IMR-90 (cell line): Measurements from ENCODE around the gene EFCAB8. TPM values are rescaled to one million over a fixed set of nuclear protein-coding genes. Genes with fewer than 3 reads are reported as not detected.

ENCODE experiments used
- ATAC-seq: fragments of 200-7000 bp; cut with Tn5 transposase; 2 replicates; pipeline ENCODE4 v1.9.1; 2020; ENCODE audit warnings: low read depth, mild to moderate bottlenecking, moderate library complexity
- BruUV-seq: library from RNA; stranded (reverse); fragments of 400-500 nt; replicated peaks from 2 replicates; lab custom pipeline; 2021; lab: Mats Ljungman, UMichigan
- CTCF ChIA-PET: fragments of 300-600 bp; formaldehyde crosslinking; extraction: SDS; loops from one replicate; lab custom pipeline; 2021; ENCODE audit warnings: antibody characterized with exemption; lab: Yijun Ruan, JAX
- POLR2A ChIA-PET: fragments of 300-600 bp; sonication (Branson Sonifier 250); formaldehyde crosslinking; loops from one replicate; lab custom pipeline; 2022; ENCODE audit warnings: antibody characterized with exemption; ENCODE audit not compliant: unreplicated experiment; lab: Charles Lee
- DNase-seq: peaks from one replicate; pipeline ENCODE4 v3.0.0; 2013
- H2AFZ ChIP-seq: replicated peaks from 2 replicates; pipeline ENCODE3; 2013; ENCODE audit warnings: low read length, mild to moderate bottlenecking; ENCODE audit not compliant: poor library complexity
- H2AK5ac ChIP-seq: 2 replicates; pipeline ENCODE4 v1.6.1; 2013; ENCODE audit warnings: low read depth, low read length, inconsistent platforms
- H2AK9ac ChIP-seq: replicated peaks from 2 replicates; pipeline ENCODE3; 2013; ENCODE audit warnings: mild to moderate bottlenecking, low read depth, low read length, moderate library complexity; ENCODE audit not compliant: poor library complexity
- H2BK120ac ChIP-seq: 2 replicates; pipeline ENCODE4 v1.6.1; 2013; ENCODE audit warnings: low read depth, low read length, inconsistent platforms
- H2BK15ac ChIP-seq: 3 replicates; pipeline ENCODE4 v1.6.1; 2013; ENCODE audit warnings: low read depth, low read length, inconsistent platforms
- H2BK20ac ChIP-seq: 2 replicates; pipeline ENCODE4 v1.6.1; 2013; ENCODE audit warnings: low read depth, mild to moderate bottlenecking, inconsistent platforms, low read length, moderate library complexity
- H2BK5ac ChIP-seq: 2 replicates; pipeline ENCODE4 v1.6.1; 2013; ENCODE audit warnings: mild to moderate bottlenecking, low read depth, low read length, inconsistent platforms; ENCODE audit not compliant: poor library complexity, severe bottlenecking
- H3K14ac ChIP-seq: replicated peaks from 2 replicates; pipeline ENCODE4 v1.6.1; 2013; ENCODE audit warnings: low read depth, low read length, inconsistent platforms
- H3K18ac ChIP-seq: 2 replicates; pipeline ENCODE4 v1.6.1; 2013; ENCODE audit warnings: low read depth, low read length, control low read depth
- H3K23ac ChIP-seq: 2 replicates; pipeline ENCODE4 v1.6.1; 2013; ENCODE audit warnings: low read depth, low read length, inconsistent platforms
- H3K27ac ChIP-seq: 2 replicates; pipeline ENCODE4 v1.5.1; 2013; ENCODE audit warnings: mild to moderate bottlenecking, control low read depth, low read length; ENCODE audit not compliant: insufficient read depth
- H3K27me3 ChIP-seq: 2 replicates; pipeline ENCODE4 v1.6.1; 2013; ENCODE audit warnings: low read length; ENCODE audit not compliant: control insufficient read depth, insufficient read depth
- H3K36me3 ChIP-seq: 2 replicates; pipeline ENCODE4 v1.6.1; 2013; ENCODE audit warnings: low read length, mixed read lengths; ENCODE audit not compliant: control insufficient read depth, insufficient read depth
- H3K4ac ChIP-seq: 2 replicates; pipeline ENCODE4 v1.6.1; 2013; ENCODE audit warnings: low read depth, low read length, inconsistent platforms
- H3K4me1 ChIP-seq: 2 replicates; pipeline ENCODE4 v1.6.1; 2013; ENCODE audit warnings: low read length, mixed read lengths; ENCODE audit not compliant: control insufficient read depth, insufficient read depth
- H3K4me2 ChIP-seq: 2 replicates; pipeline ENCODE4 v1.6.1; 2013; ENCODE audit warnings: low read depth, mild to moderate bottlenecking, control low read depth, low read length, moderate library complexity
- H3K4me3 ChIP-seq: 2 replicates; pipeline ENCODE4 v1.5.1; 2013; ENCODE audit warnings: low read depth, mild to moderate bottlenecking, control low read depth, low read length, moderate library complexity; ENCODE audit not compliant: insufficient read depth
- H3K56ac ChIP-seq: 2 replicates; pipeline ENCODE4 v1.6.1; 2013; ENCODE audit warnings: low read length, inconsistent platforms; ENCODE audit not compliant: insufficient read depth; ENCODE audit errors: extremely low read depth
- H3K79me1 ChIP-seq, 2 experiments: 2 replicates each; pipeline ENCODE4 v1.6.1; 2013; ENCODE audit warnings: low read length in 2 of 2, inconsistent platforms in 1 of 2, low read depth in 1 of 2
- H3K9ac ChIP-seq: 2 replicates; pipeline ENCODE4 v1.6.1; 2013; ENCODE audit warnings: low read depth, low read length, control low read depth
- H3K9me1 ChIP-seq: 2 replicates; pipeline ENCODE4 v1.6.1; 2013; ENCODE audit warnings: low read length, inconsistent platforms; ENCODE audit not compliant: insufficient read depth
- H3K9me3 ChIP-seq: 2 replicates; pipeline ENCODE4 v1.6.1; 2013; ENCODE audit warnings: low read length; ENCODE audit not compliant: control insufficient read depth, insufficient read depth
- H4K20me1 ChIP-seq: 2 replicates; pipeline ENCODE4 v1.6.1; 2013; ENCODE audit warnings: low read length, inconsistent platforms; ENCODE audit not compliant: insufficient read depth
- H4K5ac ChIP-seq: 2 replicates; pipeline ENCODE4 v1.6.1; 2013; ENCODE audit warnings: mild to moderate bottlenecking, low read depth, low read length, control low read depth
- H4K8ac ChIP-seq, 2 experiments: 2 replicates each; pipeline ENCODE4 v1.6.1; 2013; ENCODE audit warnings: low read depth in 2 of 2, low read length in 2 of 2, control low read depth in 1 of 2, inconsistent platforms in 1 of 2
- H4K91ac ChIP-seq: 2 replicates; pipeline ENCODE4 v1.6.1; 2013; ENCODE audit warnings: low read depth, low read length, inconsistent platforms; ENCODE audit not compliant: insufficient read depth
- BHLHE40 ChIP-seq: fragments of 150-350 bp; IDR thresholded peaks from 2 replicates; pipeline ENCODE4 v1.6.1; 2016; ENCODE audit warnings: mild to moderate bottlenecking, low read depth, low read length
- CHD1 ChIP-seq: IDR thresholded peaks from 2 replicates; pipeline ENCODE4 v1.6.1; 2012; ENCODE audit warnings: low read depth, low read length, improper control_type of control experiment
- CTCF ChIP-seq: conservative IDR thresholded peaks from 2 replicates; pipeline ENCODE4 v1.5.1; 2012; ENCODE audit warnings: mild to moderate bottlenecking, low read depth, low read length, improper control_type of control experiment
- ELK1 ChIP-seq: fragments of 150-350 bp; IDR thresholded peaks from 2 replicates; pipeline ENCODE4 v1.6.1; 2016; ENCODE audit warnings: low read depth, mild to moderate bottlenecking, low read length, moderate library complexity, borderline replicate concordance
- MAFK ChIP-seq: IDR thresholded peaks from 2 replicates; pipeline ENCODE4 v1.6.1; 2012; ENCODE audit warnings: low read depth, low read length, improper control_type of control experiment
- NFE2L2 ChIP-seq: fragments of 150-350 bp; IDR thresholded peaks from 2 replicates; pipeline ENCODE4 v1.6.1; 2016; ENCODE audit warnings: low read depth, mild to moderate bottlenecking, low read length
- POLR2A ChIP-seq: IDR thresholded peaks from 2 replicates; pipeline ENCODE4 v1.6.1; 2012; ENCODE audit warnings: mild to moderate bottlenecking, low read depth, low read length
- RAD21 ChIP-seq: IDR thresholded peaks from 2 replicates; pipeline ENCODE4 v1.6.1; 2012; ENCODE audit warnings: low read length, improper control_type of control experiment
- RCOR1 ChIP-seq: IDR thresholded peaks from 2 replicates; pipeline ENCODE4 v1.6.1; 2012; ENCODE audit warnings: mild to moderate bottlenecking, low read length, improper control_type of control experiment; ENCODE audit not compliant: insufficient replicate concordance
- RFX5 ChIP-seq: IDR thresholded peaks from 2 replicates; pipeline ENCODE4 v1.8.0; 2012; ENCODE audit warnings: low read depth, mild to moderate bottlenecking, low read length, moderate library complexity
- SMC3 ChIP-seq: fragments of 150-350 bp; IDR thresholded peaks from 2 replicates; pipeline ENCODE4 v1.6.1; 2016; ENCODE audit warnings: low read depth, mild to moderate bottlenecking, antibody characterized with exemption, low read length, moderate library complexity
- WGBS, 2 experiments: methylation state at CpG; one replicate each; pipeline versions ENCODE4 v1.1.5 to v1.1.7; 2013; ENCODE audit warnings: missing lambda C conversion rate in 2 of 2; ENCODE audit not compliant: insufficient read length in 1 of 2; ENCODE audit errors: extremely low coverage in 2 of 2; 5-methylcytosine and 5-hydroxymethylcytosine counted together
- dilution Hi-C: fragments of 300-500 bp; cut with HindIII; formaldehyde crosslinking; loops from one replicate; pipeline ENCODE4 v1.14.3; 2018; ENCODE audit warnings: low sequenced_read_pairs; ENCODE audit not compliant: unreplicated experiment
- in situ Hi-C: fragments of 300-500 bp; cut with MboI; formaldehyde crosslinking; loops from 3 replicates; pipeline ENCODE4 v1.14.3; 2019; ENCODE audit warnings: low sequenced_read_pairs, inconsistent platforms, mixed read lengths
- intact Hi-C: fragments of 100-400 bp; cut with micrococcal nuclease; formaldehyde crosslinking; loops from 2 replicates; pipeline ENCODE4 v1.10.0; 2022
- polyA plus RNA-seq, 3 experiments: library from polyadenylated mRNA; depleted of rRNA; stranded (reverse); fragments of >200 nt; gene quantifications; 2 replicates each; pipeline ENCODE4 v1.2.3, GENCODE V29; 2012; ENCODE audit warnings: low replicate concordance in 1 of 3
- total RNA-seq: library from RNA; depleted of rRNA; stranded (reverse); fragments of >200 nt; gene quantifications from 2 replicates; pipeline ENCODE4 v1.2.3, GENCODE V29; 2012

EFCAB8 gene
- total and polyA plus RNA-seq, 2 of the 4 experiments (the other 2 are of a cell fraction): not detected

GRCh38 chr20:32957459-32957858 lies 98.7 kb downstream of the EFCAB8 start:
- ATAC-seq (no peak), DNase-seq (no peak)
- POLR2A ChIA-PET: no interaction called here
- H3K4me3 ChIP-seq: no peak overlapping the region
- no peak overlapping the region for H2AFZ ChIP-seq
- no peaks in the 10 kb centered on the region for H4K20me1 ChIP-seq
- in situ Hi-C loops: no loop called here
- H3K9ac ChIP-seq: no peak overlapping the region
- BruUV-seq: no TSS peak
- no peak overlapping the region for H3K4ac ChIP-seq
- TF ChIP-seq RCOR1 (no peak), RFX5 (no peak), CHD1 (no peak), CTCF (no peak), BHLHE40 (no peak), SMC3 (no peak), RAD21 (no peak), POLR2A (no peak), NFE2L2 (no peak), ELK1 (no peak), MAFK (no peak)
- no peak overlapping the region for H2BK20ac ChIP-seq
- no peaks in the 10 kb centered on the region; the same call in 1 of the 2 replicates for H3K27me3 ChIP-seq
- no peak overlapping the region for H2AK5ac ChIP-seq
- no peak overlapping the region for H4K5ac ChIP-seq
- no peak overlapping the region for H4K8ac ChIP-seq
- H3K23ac ChIP-seq: no peak overlapping the region
- WGBS, 2 experiments: 33% methylated on average over 4 of the region's 5 CpGs; no CpG with 5 or more reads in 1 of the 2 experiments
- intact Hi-C loops: no loop called here
- H3K4me1 ChIP-seq: no peaks in the 10 kb centered on the region
- H3K36me3 ChIP-seq: no peaks in the 10 kb centered on the region
- CTCF ChIA-PET: no interaction called here
- no peak overlapping the region for H4K91ac ChIP-seq
- peaks cover 6% of the 10 kb centered on the region for H3K9me3 ChIP-seq
- dilution Hi-C loops: no loop called here
- H2BK120ac ChIP-seq: no peak overlapping the region
- no peak overlapping the region for H3K56ac ChIP-seq
- no peak overlapping the region for H3K18ac ChIP-seq
- no peak overlapping the region for H3K4me2 ChIP-seq
- H2AK9ac ChIP-seq: no peak overlapping the region
- no peak overlapping the region for H2BK15ac ChIP-seq
- H3K27ac ChIP-seq: no peak overlapping the region
- no peak overlapping the region for H3K14ac ChIP-seq
- no peaks in the 10 kb centered on the region for H3K9me1 ChIP-seq
- no peaks in the 10 kb centered on the region for H3K79me1 ChIP-seq
- H2BK5ac ChIP-seq: no peak overlapping the region
